K562 (cell line): Measurements from ENCODE around the gene SLC4A5. TPM values are rescaled to one million over a fixed set of nuclear protein-coding genes. Genes with fewer than 3 reads are reported as not detected.
A peak's percentile ranks its signal among the peaks of the same experiment; 100 is the strongest.

Source experiments
- CREM ChIP-seq: IDR thresholded peaks from 2 replicates; pipeline ENCODE4 v1.6.1; 2014; ENCODE audit warnings: antibody characterized with exemption, low read depth
- ETV1 ChIP-seq: fragments of 450-650 bp; conservative IDR thresholded peaks from 2 replicates; pipeline ENCODE4 v1.6.1; 2016; ENCODE audit warnings: missing genetic modification characterization, control low read depth, low read depth, missing compliant biosample characterization
- FOXA3 ChIP-seq, 2 experiments: fragments of 450-650 bp in 1 of 2; sonication (generic) in 1 of 2; formaldehyde crosslinking; IDR thresholded peaks in 1 of 2; conservative IDR thresholded peaks in 1 of 2; 2 replicates each; pipeline versions ENCODE4 v1.4.0 to v1.8.0; 2020 to 2022; ENCODE audit warnings: mild to moderate bottlenecking in 2 of 2, missing genetic modification reagents in 1 of 2
- FOXM1 ChIP-seq, 2 experiments: fragments of 450-650 bp in 1 of 2; sonication (generic) in 1 of 2; formaldehyde crosslinking in 1 of 2; IDR thresholded peaks; 2 replicates each; pipeline versions ENCODE4 v1.6.1 to v1.9.0; 2017 to 2022; ENCODE audit warnings: low read depth in 2 of 2, mild to moderate bottlenecking in 2 of 2, missing genetic modification reagents in 1 of 2, moderate library complexity in 1 of 2
- HDAC8 ChIP-seq: fragments of 450-650 bp; IDR thresholded peaks from 2 replicates; pipeline ENCODE4 v1.6.1; 2016; ENCODE audit warnings: mild to moderate bottlenecking, missing genetic modification characterization, moderate library complexity, missing compliant biosample characterization
- HOXB6 ChIP-seq: fragments of 250-450 bp; sonication (Bioruptor Pico); IDR thresholded peaks from 2 replicates; pipeline ENCODE4 v1.5.1; 2022; ENCODE audit warnings: mild to moderate bottlenecking, borderline replicate concordance
- KDM2B ChIP-seq: fragments of 250-450 bp; sonication (Bioruptor Pico); IDR thresholded peaks from 2 replicates; pipeline ENCODE4 v1.8.0; 2021; ENCODE audit warnings: mild to moderate bottlenecking, moderate library complexity
- NCOA6 ChIP-seq: fragments of 450-650 bp; IDR thresholded peaks from 2 replicates; pipeline ENCODE4 v1.6.1; 2017; ENCODE audit warnings: mild to moderate bottlenecking
- NFIC ChIP-seq: fragments of 450-650 bp; IDR thresholded peaks from 2 replicates; pipeline ENCODE4 v1.6.1; 2017; ENCODE audit warnings: mild to moderate bottlenecking, inconsistent platforms
- SIX5 ChIP-seq, 2 experiments: IDR thresholded peaks; 2 replicates each; pipeline ENCODE4 v1.6.1; 2011; ENCODE audit warnings: low read length in 2 of 2, borderline replicate concordance in 1 of 2, low read depth in 1 of 2, mild to moderate bottlenecking in 1 of 2, moderate library complexity in 1 of 2; ENCODE audit not compliant: insufficient read depth in 1 of 2
- SMC3 ChIP-seq: conservative IDR thresholded peaks from 2 replicates; pipeline ENCODE4 v1.6.1; 2011; ENCODE audit warnings: low read depth, low read length, improper control_type of control experiment; ENCODE audit not compliant: insufficient read depth
- SP1 ChIP-seq: sonication (generic); formaldehyde crosslinking; IDR thresholded peaks from 2 replicates; pipeline ENCODE4 v1.8.1; 2022; ENCODE audit warnings: mild to moderate bottlenecking, missing genetic modification reagents
- SRSF9 ChIP-seq: fragments of 200-400 bp; formaldehyde crosslinking; IDR thresholded peaks from 2 replicates; pipeline ENCODE4 v1.6.1; 2017; ENCODE audit warnings: low read depth, low read length, borderline replicate concordance
- polyA plus RNA-seq, 8 experiments: library from polyadenylated mRNA; depleted of rRNA in 4 of 8; stranded (reverse) in 5 of 8; unstranded in 3 of 8; fragments of >200 nt; fragmentation: Nextera tagmentation in 2 of 8; fragmentation: Illumina TruSeq in 1 of 8; extraction: Ambion mirVana in 2 of 8; extraction: Trizol in 1 of 8; gene quantifications; 2 replicates each; pipeline versions ENCODE4 v1.2.1 to v1.2.3, GENCODE V29; 2011 to 2014; ENCODE audit warnings: inconsistent platforms in 1 of 8, missing spikeins in 1 of 8
- total RNA-seq, 7 experiments: library from RNA; depleted of rRNA in 6 of 7; stranded (reverse); fragments of >200 nt in 6 of 7; fragmentation: Illumina TruSeq in 2 of 7; extraction: Trizol in 2 of 7; gene quantifications; 2 replicates each; pipeline versions ENCODE4 v1.2.1 to v1.2.3, GENCODE V29; 2011 to 2021; ENCODE audit warnings: low replicate concordance in 1 of 7
- TF ChIP-seq, protein P1 (sequence below): sonication (generic); formaldehyde crosslinking; IDR thresholded peaks from 2 replicates; pipeline ENCODE4 v1.8.0; 2022; ENCODE audit warnings: missing genetic modification reagents, mild to moderate bottlenecking, borderline replicate concordance
- TF ChIP-seq, protein P2 (sequence below): fragments of 250-450 bp; sonication (Bioruptor Pico); IDR thresholded peaks from 2 replicates; pipeline ENCODE4 v1.5.0; 2020; ENCODE audit warnings: mild to moderate bottlenecking, borderline replicate concordance
- TF ChIP-seq, protein P3 (sequence below), 2 experiments: fragments of 150-350 bp in 1 of 2; IDR thresholded peaks; 2 replicates each; pipeline ENCODE4 v1.6.1; 2012 to 2016; ENCODE audit warnings: low read depth in 2 of 2, low read length in 2 of 2, mild to moderate bottlenecking in 1 of 2, moderate library complexity in 1 of 2
- TF ChIP-seq, protein P4 (sequence below): fragments of 250-450 bp; sonication (Bioruptor Pico); IDR thresholded peaks from 2 replicates; pipeline ENCODE4 v1.4.0; 2020; ENCODE audit warnings: mild to moderate bottlenecking, moderate library complexity

The SLC4A5 gene
- total and polyA plus RNA-seq, 9 of the 15 experiments (the other 6 are each of a cell fraction or from before 2014, with no cell fraction given): 0.03 to 0.77 (median 0.14) TPM; not detected in 1

DNA sequence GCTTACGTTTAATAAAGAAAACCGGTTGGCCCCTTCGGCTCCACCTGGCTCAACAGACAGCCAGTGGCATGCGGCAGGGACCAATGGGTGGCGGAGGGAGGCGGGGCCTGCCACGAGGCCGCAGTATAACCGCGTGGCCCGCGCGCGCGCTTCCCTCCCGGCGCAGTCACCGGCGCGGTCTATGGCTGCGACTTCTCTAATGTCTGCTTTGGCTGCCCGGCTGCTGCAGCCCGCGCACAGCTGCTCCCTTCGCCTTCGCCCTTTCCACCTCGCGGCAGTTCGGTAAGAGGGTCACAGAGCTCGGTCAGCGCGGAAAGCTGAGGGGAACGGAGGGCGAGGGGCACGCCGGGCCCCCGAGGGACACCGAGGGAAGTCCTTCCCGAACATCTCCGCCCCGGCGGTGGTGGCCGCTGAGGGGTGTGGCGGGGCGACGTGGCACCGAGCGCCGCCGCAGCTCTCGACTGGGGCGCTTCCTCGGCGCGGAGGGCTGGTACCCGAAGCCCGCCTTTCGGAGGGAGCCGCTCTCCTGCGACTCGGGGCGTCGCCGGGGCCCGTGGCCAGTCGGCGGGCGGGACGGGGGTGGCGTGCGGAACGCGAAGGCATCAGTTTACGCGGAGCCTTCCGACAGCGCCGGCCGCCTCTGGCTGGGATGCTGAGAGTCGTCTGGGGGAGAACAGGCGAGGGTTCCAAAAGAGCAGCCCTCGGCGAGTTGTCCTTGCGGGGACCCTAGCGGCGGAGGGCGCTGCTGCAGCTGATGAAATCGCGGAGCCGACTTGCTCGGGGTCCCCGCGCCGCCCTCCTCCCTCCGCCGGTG lies 144.5 kb downstream of the SLC4A5 start, which contains the start of gene MTHFD2 (continued):
- TF ChIP-seq SMC3: no peak; the same call in 1 of the 2 replicates
- no peak for TF ChIP-seq SRSF9
- TF ChIP-seq, protein P1, sequence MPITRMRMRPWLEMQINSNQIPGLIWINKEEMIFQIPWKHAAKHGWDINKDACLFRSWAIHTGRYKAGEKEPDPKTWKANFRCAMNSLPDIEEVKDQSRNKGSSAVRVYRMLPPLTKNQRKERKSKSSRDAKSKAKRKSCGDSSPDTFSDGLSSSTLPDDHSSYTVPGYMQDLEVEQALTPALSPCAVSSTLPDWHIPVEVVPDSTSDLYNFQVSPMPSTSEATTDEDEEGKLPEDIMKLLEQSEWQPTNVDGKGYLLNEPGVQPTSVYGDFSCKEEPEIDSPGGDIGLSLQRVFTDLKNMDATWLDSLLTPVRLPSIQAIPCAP (CRISPR knock-in tag): peak; percentile 81; the same call in 1 of the 2 replicates
- TF ChIP-seq KDM2B: peak; percentile 73; the same call in 1 of the 2 replicates
- TF ChIP-seq, protein P2, sequence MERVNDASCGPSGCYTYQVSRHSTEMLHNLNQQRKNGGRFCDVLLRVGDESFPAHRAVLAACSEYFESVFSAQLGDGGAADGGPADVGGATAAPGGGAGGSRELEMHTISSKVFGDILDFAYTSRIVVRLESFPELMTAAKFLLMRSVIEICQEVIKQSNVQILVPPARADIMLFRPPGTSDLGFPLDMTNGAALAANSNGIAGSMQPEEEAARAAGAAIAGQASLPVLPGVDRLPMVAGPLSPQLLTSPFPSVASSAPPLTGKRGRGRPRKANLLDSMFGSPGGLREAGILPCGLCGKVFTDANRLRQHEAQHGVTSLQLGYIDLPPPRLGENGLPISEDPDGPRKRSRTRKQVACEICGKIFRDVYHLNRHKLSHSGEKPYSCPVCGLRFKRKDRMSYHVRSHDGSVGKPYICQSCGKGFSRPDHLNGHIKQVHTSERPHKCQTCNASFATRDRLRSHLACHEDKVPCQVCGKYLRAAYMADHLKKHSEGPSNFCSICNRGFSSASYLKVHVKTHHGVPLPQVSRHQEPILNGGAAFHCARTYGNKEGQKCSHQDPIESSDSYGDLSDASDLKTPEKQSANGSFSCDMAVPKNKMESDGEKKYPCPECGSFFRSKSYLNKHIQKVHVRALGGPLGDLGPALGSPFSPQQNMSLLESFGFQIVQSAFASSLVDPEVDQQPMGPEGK: 0 out of 2 replicates have a peak, but pooled peaks have one; percentile 32
- 0 out of 2 replicates have a peak, but pooled peaks have one; percentile 61 for TF ChIP-seq HDAC8 (tag)
- no peak for TF ChIP-seq NCOA6
- TF ChIP-seq SP1 (CRISPR knock-in tag): peak; percentile 91
- TF ChIP-seq HOXB6 (CRISPR knock-in tag): no peak
- no peak; a peak in 1 of 4 replicates for TF ChIP-seq FOXA3 (CRISPR knock-in tag; conservative IDR thresholded peaks at IDR 0.05 in 1 of 2, IDR thresholded peaks at IDR 0.05 in 1 of 2)
- peak; percentile 67; the same call in 1 of the 2 replicates for TF ChIP-seq FOXM1 (IDR thresholded peaks at IDR 0.05; ENCODE audit: low read depth)
- TF ChIP-seq FOXM1 (CRISPR knock-in tag; IDR thresholded peaks at IDR 0.05; ENCODE audit: low read depth): peak; percentile 92
- TF ChIP-seq, protein P3, sequence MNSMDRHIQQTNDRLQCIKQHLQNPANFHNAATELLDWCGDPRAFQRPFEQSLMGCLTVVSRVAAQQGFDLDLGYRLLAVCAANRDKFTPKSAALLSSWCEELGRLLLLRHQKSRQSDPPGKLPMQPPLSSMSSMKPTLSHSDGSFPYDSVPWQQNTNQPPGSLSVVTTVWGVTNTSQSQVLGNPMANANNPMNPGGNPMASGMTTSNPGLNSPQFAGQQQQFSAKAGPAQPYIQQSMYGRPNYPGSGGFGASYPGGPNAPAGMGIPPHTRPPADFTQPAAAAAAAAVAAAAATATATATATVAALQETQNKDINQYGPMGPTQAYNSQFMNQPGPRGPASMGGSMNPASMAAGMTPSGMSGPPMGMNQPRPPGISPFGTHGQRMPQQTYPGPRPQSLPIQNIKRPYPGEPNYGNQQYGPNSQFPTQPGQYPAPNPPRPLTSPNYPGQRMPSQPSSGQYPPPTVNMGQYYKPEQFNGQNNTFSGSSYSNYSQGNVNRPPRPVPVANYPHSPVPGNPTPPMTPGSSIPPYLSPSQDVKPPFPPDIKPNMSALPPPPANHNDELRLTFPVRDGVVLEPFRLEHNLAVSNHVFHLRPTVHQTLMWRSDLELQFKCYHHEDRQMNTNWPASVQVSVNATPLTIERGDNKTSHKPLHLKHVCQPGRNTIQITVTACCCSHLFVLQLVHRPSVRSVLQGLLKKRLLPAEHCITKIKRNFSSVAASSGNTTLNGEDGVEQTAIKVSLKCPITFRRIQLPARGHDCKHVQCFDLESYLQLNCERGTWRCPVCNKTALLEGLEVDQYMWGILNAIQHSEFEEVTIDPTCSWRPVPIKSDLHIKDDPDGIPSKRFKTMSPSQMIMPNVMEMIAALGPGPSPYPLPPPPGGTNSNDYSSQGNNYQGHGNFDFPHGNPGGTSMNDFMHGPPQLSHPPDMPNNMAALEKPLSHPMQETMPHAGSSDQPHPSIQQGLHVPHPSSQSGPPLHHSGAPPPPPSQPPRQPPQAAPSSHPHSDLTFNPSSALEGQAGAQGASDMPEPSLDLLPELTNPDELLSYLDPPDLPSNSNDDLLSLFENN (IDR thresholded peaks at IDR 0.05; ENCODE audit: low read depth in 2 of 2, low read length in 2 of 2): peak in 1 of 2 experiments; percentile 62; a peak in 2 of 4 replicates
- no peak for TF ChIP-seq SIX5 (IDR thresholded peaks at IDR 0.05; ENCODE audit: borderline replicate concordance in 1 of 2, insufficient read depth in 1 of 2, low read depth in 1 of 2, low read length in 2 of 2)
- TF ChIP-seq ETV1 (tag): peak; percentile 46; the same call in 1 of the 2 replicates
- TF ChIP-seq CREM: peak; percentile 71
- peak; percentile 38; the same call in 1 of the 2 replicates for TF ChIP-seq NFIC
- TF ChIP-seq, protein P4, sequence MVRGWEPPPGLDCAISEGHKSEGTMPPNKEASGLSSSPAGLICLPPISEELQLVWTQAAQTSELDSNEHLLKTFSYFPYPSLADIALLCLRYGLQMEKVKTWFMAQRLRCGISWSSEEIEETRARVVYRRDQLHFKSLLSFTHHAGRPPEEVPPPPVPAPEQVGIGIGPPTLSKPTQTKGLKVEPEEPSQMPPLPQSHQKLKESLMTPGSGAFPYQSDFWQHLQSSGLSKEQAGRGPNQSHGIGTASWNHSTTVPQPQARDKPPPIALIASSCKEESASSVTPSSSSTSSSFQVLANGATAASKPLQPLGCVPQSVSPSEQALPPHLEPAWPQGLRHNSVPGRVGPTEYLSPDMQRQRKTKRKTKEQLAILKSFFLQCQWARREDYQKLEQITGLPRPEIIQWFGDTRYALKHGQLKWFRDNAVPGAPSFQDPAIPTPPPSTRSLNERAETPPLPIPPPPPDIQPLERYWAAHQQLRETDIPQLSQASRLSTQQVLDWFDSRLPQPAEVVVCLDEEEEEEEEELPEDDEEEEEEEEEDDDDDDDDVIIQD (CRISPR knock-in tag): no peak
